H9 (cell line): ENCODE data around the gene CLIP1. TPM values are rescaled to one million over a fixed set of nuclear protein-coding genes. Genes with fewer than 3 reads are reported as not detected.

Experiments
- DNase-seq: peaks from one replicate; pipeline ENCODE4 v3.0.0-alpha.2; 2017
- H2AFZ ChIP-seq: one replicate; pipeline ENCODE4 v1.6.1; 2013; ENCODE audit warnings: mild to moderate bottlenecking, low read length, control low read depth, moderate library complexity
- H2AK5ac ChIP-seq: 2 replicates; pipeline ENCODE4 v1.6.1; 2013; ENCODE audit warnings: low read length, control low read depth, mixed read lengths; ENCODE audit not compliant: insufficient read length
- H2BK120ac ChIP-seq: one replicate; pipeline ENCODE4 v1.6.1; 2013; ENCODE audit warnings: low read depth, mild to moderate bottlenecking, low read length, control low read depth, inconsistent platforms; ENCODE audit not compliant: poor library complexity, severe bottlenecking
- H2BK12ac ChIP-seq: 2 replicates; pipeline ENCODE4 v1.6.1; 2013; ENCODE audit warnings: low read length, control low read depth, mixed read lengths, low read depth; ENCODE audit not compliant: insufficient read length
- H2BK15ac ChIP-seq: 2 replicates; pipeline ENCODE4 v1.6.1; 2013; ENCODE audit warnings: low read depth, low read length, control low read depth
- H2BK20ac ChIP-seq: one replicate; pipeline ENCODE4 v1.6.1; 2013; ENCODE audit warnings: low read depth, mild to moderate bottlenecking, low read length, control low read depth, inconsistent platforms; ENCODE audit not compliant: poor library complexity, severe bottlenecking
- H2BK5ac ChIP-seq: 2 replicates; pipeline ENCODE4 v1.6.1; 2013; ENCODE audit warnings: low read length, control low read depth, mixed read lengths; ENCODE audit not compliant: insufficient read length
- H3K14ac ChIP-seq: 2 replicates; pipeline ENCODE4 v1.6.1; 2013; ENCODE audit warnings: low read length, control low read depth; ENCODE audit not compliant: insufficient read depth
- H3K18ac ChIP-seq: 2 replicates; pipeline ENCODE4 v1.6.1; 2013; ENCODE audit warnings: low read depth, mild to moderate bottlenecking, mixed read lengths, low read length, control low read depth; ENCODE audit not compliant: insufficient read length
- H3K23ac ChIP-seq: 2 replicates; pipeline ENCODE4 v1.6.1; 2013; ENCODE audit warnings: low read length, control low read depth, mixed read lengths, low read depth; ENCODE audit not compliant: insufficient read length
- H3K23me2 ChIP-seq: 2 replicates; pipeline ENCODE4 v1.6.1; 2013; ENCODE audit warnings: low read depth, mild to moderate bottlenecking, mixed read lengths, low read length, control low read depth; ENCODE audit not compliant: insufficient read length, poor library complexity, severe bottlenecking
- H3K27ac ChIP-seq: 2 replicates; pipeline ENCODE4 v1.5.1; 2013; ENCODE audit warnings: low read length, control low read depth, mixed read lengths, low read depth; ENCODE audit not compliant: insufficient read length
- H3K27me3 ChIP-seq: 2 replicates; pipeline ENCODE4 v1.6.1; 2013; ENCODE audit warnings: low read length, control low read depth, inconsistent platforms; ENCODE audit not compliant: insufficient read depth
- H3K4ac ChIP-seq: 2 replicates; pipeline ENCODE4 v1.6.1; 2013; ENCODE audit warnings: low read depth, mild to moderate bottlenecking, control low read depth, inconsistent platforms, low read length, moderate library complexity
- H3K4me1 ChIP-seq: 2 replicates; pipeline ENCODE4 v1.6.1; 2013; ENCODE audit warnings: low read length, control low read depth, inconsistent platforms; ENCODE audit not compliant: insufficient read depth
- H3K4me2 ChIP-seq: 2 replicates; pipeline ENCODE4 v1.6.1; 2013; ENCODE audit warnings: low read length, control low read depth, mixed read lengths; ENCODE audit not compliant: insufficient read length, insufficient read depth
- H3K56ac ChIP-seq: 2 replicates; pipeline ENCODE4 v1.6.1; 2013; ENCODE audit warnings: low read depth, mild to moderate bottlenecking, mixed read lengths, low read length, control low read depth; ENCODE audit not compliant: insufficient read length
- H3K79me1 ChIP-seq: 2 replicates; pipeline ENCODE4 v1.6.1; 2013; ENCODE audit warnings: low read depth, mild to moderate bottlenecking, moderate library complexity, low read length, control low read depth, inconsistent platforms; ENCODE audit not compliant: insufficient read depth, poor library complexity, severe bottlenecking
- H3K79me2 ChIP-seq: 2 replicates; pipeline ENCODE4 v1.6.1; 2013; ENCODE audit warnings: low read length, control low read depth, inconsistent platforms; ENCODE audit not compliant: insufficient read depth
- H3K9ac ChIP-seq: 2 replicates; pipeline ENCODE4 v1.6.1; 2013; ENCODE audit warnings: low read length, control low read depth, mixed read lengths; ENCODE audit not compliant: insufficient read length; ENCODE audit errors: extremely low read depth
- H3K9me3 ChIP-seq: one replicate; pipeline ENCODE4 v1.6.1; 2013; ENCODE audit warnings: low read depth, low read length, inconsistent platforms; ENCODE audit not compliant: control insufficient read depth
- H3T11ph ChIP-seq: one replicate; pipeline ENCODE4 v1.6.1; 2013; ENCODE audit warnings: mild to moderate bottlenecking, low read length, control low read depth, inconsistent platforms
- H4K20me1 ChIP-seq: one replicate; pipeline ENCODE4 v1.6.1; 2013; ENCODE audit not compliant: control insufficient read depth, insufficient read length, insufficient read depth
- H4K5ac ChIP-seq: 2 replicates; pipeline ENCODE4 v1.6.1; 2013; ENCODE audit warnings: low read depth, mild to moderate bottlenecking, mixed read lengths, low read length, control low read depth; ENCODE audit not compliant: insufficient read length
- H4K8ac ChIP-seq: replicated peaks from 2 replicates; pipeline ENCODE4 v1.6.1; 2013; ENCODE audit warnings: low read length, control low read depth, mixed read lengths, low read depth; ENCODE audit not compliant: insufficient read length
- H4K91ac ChIP-seq: 2 replicates; pipeline ENCODE4 v1.6.1; 2013; ENCODE audit warnings: low read depth, mild to moderate bottlenecking, moderate library complexity, mixed read lengths, low read length, control low read depth; ENCODE audit not compliant: insufficient read length
- H3K27ac Mint-ChIP-seq, 3 experiments: 2 replicates in 2 of 3; 3 replicates in 1 of 3; pipeline ENCODE4 v1.8.0; 2020 to 2021; ENCODE audit warnings: mixed read lengths in 3 of 3, mild to moderate bottlenecking in 1 of 3, moderate library complexity in 1 of 3
- H3K27me3 Mint-ChIP-seq: 2 replicates; pipeline ENCODE4 v1.8.0; 2021; ENCODE audit warnings: low read depth, mild to moderate bottlenecking, moderate library complexity, mixed read lengths
- H3K36me3 Mint-ChIP-seq, 3 experiments: 2 replicates in 2 of 3; 3 replicates in 1 of 3; pipeline ENCODE4 v1.8.0; 2020 to 2021; ENCODE audit warnings: low read depth in 3 of 3, mixed read lengths in 3 of 3; ENCODE audit not compliant: insufficient read depth in 1 of 3
- H3K4me1 Mint-ChIP-seq, 2 experiments: 2 replicates each; pipeline ENCODE4 v1.8.0; 2020; ENCODE audit warnings: mixed read lengths in 2 of 2
- H3K4me3 Mint-ChIP-seq, 2 experiments: 2 replicates in 1 of 2; 3 replicates in 1 of 2; pipeline ENCODE4 v1.8.0; 2020 to 2021; ENCODE audit warnings: mild to moderate bottlenecking in 2 of 2, mixed read lengths in 2 of 2, moderate library complexity in 1 of 2
- H3K9me3 Mint-ChIP-seq, 2 experiments: 2 replicates in 1 of 2; 3 replicates in 1 of 2; pipeline ENCODE4 v1.8.0; 2020; ENCODE audit warnings: mild to moderate bottlenecking in 2 of 2, mixed read lengths in 2 of 2, moderate library complexity in 1 of 2
- CTCF ChIP-seq: fragments of 200-600 bp; sonication (generic); conservative IDR thresholded peaks from 3 replicates; pipeline ENCODE4 v1.8.0; 2021; ENCODE audit warnings: antibody characterized with exemption, mild to moderate bottlenecking
- whole genome bisulfite sequencing: extraction: QIAGEN DNeasy Blood & Tissue Kit; methylation state at CpG from one replicate; pipeline ENCODE4 v1.1.7; 2013; ENCODE audit warnings: missing lambda C conversion rate, low lambda C conversion rate, mixed read lengths; ENCODE audit not compliant: insufficient read length; ENCODE audit errors: extremely low coverage; 5-methylcytosine and 5-hydroxymethylcytosine counted together
- total RNA-seq: library from RNA; stranded (reverse); gene quantifications from 2 replicates; pipeline ENCODE4 v1.2.1, GENCODE V29; 2021

Gene CLIP1
- total RNA-seq, 1 experiment from 2014 or later = 23.6 TPM

GRCh38 chr12:122282061-122282460 is 140.4 kb downstream of the CLIP1 start:
- H3K4me1 Mint-ChIP-seq = peaks cover 6 to 10% of the 10 kb centered on the region in 2 experiments
- Histone ChIP-seq H4K20me1 (no peaks in the 10 kb centered on the region), H2AK5ac (no peak overlapping the region), H3T11ph (no peak overlapping the region), H3K79me2 (no peaks in the 10 kb centered on the region), H4K5ac (no peak overlapping the region), H3K4ac (no peak overlapping the region), H3K79me1 (no peaks in the 10 kb centered on the region), H3K18ac (no peak overlapping the region), H2BK120ac (no peak overlapping the region), H2BK15ac (no peak overlapping the region), H3K4me1 (no peaks in the 10 kb centered on the region), H2BK20ac (no peak overlapping the region), H3K4me2 (no peak overlapping the region), H3K27ac (no peak overlapping the region), H3K23ac (no peak overlapping the region), H4K91ac (no peak overlapping the region), H3K9me3 (no peaks in the 10 kb centered on the region), H4K8ac (no peak overlapping the region), H3K27me3 (no peaks in the 10 kb centered on the region), H3K23me2 (no peaks in the 10 kb centered on the region), H2BK12ac (no peak overlapping the region), H2AFZ (no peak overlapping the region), H3K9ac (no peak overlapping the region), H3K56ac (no peak overlapping the region), H3K14ac (no peak overlapping the region), H2BK5ac (no peak overlapping the region)
- no peak for DNase-seq
- no peaks in the 10 kb centered on the region for H3K27me3 Mint-ChIP-seq
- peaks cover 0 to 3% (median 0%) of the 10 kb centered on the region in 3 experiments; a peak in 1 of 7 replicates for H3K36me3 Mint-ChIP-seq
- no peak for TF ChIP-seq CTCF
- no peaks in the 10 kb centered on the region for H3K9me3 Mint-ChIP-seq
- H3K27ac Mint-ChIP-seq = no peak overlapping the region; a peak in 2 of 7 replicates
- H3K4me3 Mint-ChIP-seq = no peak overlapping the region
- WGBS = no CpG with 5 or more reads among the region's 4 CpGs
